MM.1S (cell line): Measurements from ENCODE around the gene CATSPERB.

Experiments used
- EZH2 ChIP-seq: fragments of 300-600 bp; sonication (generic); optimal IDR thresholded peaks from 2 replicates; pipeline ENCODE3; 2017; ENCODE audit warnings: low read depth, mild to moderate bottlenecking, antibody characterized with exemption, low read length, mixed read lengths
- TF ChIP-seq, protein P1 (sequence below): fragments of 300-600 bp; sonication (generic); IDR thresholded peaks from 2 replicates; pipeline ENCODE4 v1.5.1; 2016; ENCODE audit warnings: antibody characterized with exemption, low read length, mixed read lengths

GRCh38 chr14:91694643-91695042, 37.2 kb downstream of the CATSPERB start:
- TF ChIP-seq, protein P1, sequence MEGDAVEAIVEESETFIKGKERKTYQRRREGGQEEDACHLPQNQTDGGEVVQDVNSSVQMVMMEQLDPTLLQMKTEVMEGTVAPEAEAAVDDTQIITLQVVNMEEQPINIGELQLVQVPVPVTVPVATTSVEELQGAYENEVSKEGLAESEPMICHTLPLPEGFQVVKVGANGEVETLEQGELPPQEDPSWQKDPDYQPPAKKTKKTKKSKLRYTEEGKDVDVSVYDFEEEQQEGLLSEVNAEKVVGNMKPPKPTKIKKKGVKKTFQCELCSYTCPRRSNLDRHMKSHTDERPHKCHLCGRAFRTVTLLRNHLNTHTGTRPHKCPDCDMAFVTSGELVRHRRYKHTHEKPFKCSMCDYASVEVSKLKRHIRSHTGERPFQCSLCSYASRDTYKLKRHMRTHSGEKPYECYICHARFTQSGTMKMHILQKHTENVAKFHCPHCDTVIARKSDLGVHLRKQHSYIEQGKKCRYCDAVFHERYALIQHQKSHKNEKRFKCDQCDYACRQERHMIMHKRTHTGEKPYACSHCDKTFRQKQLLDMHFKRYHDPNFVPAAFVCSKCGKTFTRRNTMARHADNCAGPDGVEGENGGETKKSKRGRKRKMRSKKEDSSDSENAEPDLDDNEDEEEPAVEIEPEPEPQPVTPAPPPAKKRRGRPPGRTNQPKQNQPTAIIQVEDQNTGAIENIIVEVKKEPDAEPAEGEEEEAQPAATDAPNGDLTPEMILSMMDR: no peak
- TF ChIP-seq EZH2: no peak
